Parathyroid adenoma (tissue), 2 donors: Measurements from ENCODE around the gene TMEM38A.

Experiments used
- H2AFZ ChIP-seq: fragments of 300-600 bp; sonication (generic); one replicate; pipeline ENCODE4 v1.7.0; 2017; ENCODE audit warnings: antibody characterized with exemption, mild to moderate bottlenecking
- H3K27ac ChIP-seq: fragments of 300-600 bp; sonication (generic); one replicate; pipeline ENCODE4 v1.7.0; 2017
- H3K27me3 ChIP-seq: fragments of 300-600 bp; sonication (generic); one replicate; pipeline ENCODE4 v1.7.0; 2017; ENCODE audit warnings: low read length; ENCODE audit not compliant: control insufficient read depth, insufficient read depth
- H3K36me3 ChIP-seq: fragments of 300-600 bp; sonication (generic); one replicate; pipeline ENCODE4 v1.7.0; 2017; ENCODE audit warnings: low read length; ENCODE audit not compliant: control insufficient read depth, insufficient read depth
- H3K4me1 ChIP-seq: fragments of 300-600 bp; sonication (generic); one replicate; pipeline ENCODE4 v1.7.0; 2017; ENCODE audit warnings: control low read depth
- H3K4me2 ChIP-seq: fragments of 300-600 bp; sonication (generic); one replicate; pipeline ENCODE4 v1.7.0; 2017; ENCODE audit warnings: low read length
- H3K4me3 ChIP-seq: fragments of 300-600 bp; sonication (generic); one replicate; pipeline ENCODE4 v1.7.0; 2017; ENCODE audit warnings: low read depth, low read length
- H3K79me2 ChIP-seq: fragments of 300-600 bp; sonication (generic); one replicate; pipeline ENCODE4 v1.7.0; 2017; ENCODE audit warnings: control low read depth
- H3K9ac ChIP-seq: fragments of 300-600 bp; sonication (generic); one replicate; pipeline ENCODE4 v1.7.0; 2017; ENCODE audit warnings: mild to moderate bottlenecking
- H3K9me3 ChIP-seq: fragments of 300-600 bp; sonication (generic); one replicate; pipeline ENCODE4 v1.7.0; 2017; ENCODE audit warnings: low read length; ENCODE audit not compliant: control insufficient read depth
- TF ChIP-seq, protein P1 (sequence below): fragments of 300-600 bp; sonication (generic); IDR thresholded peaks from one replicate; pipeline ENCODE4 v1.7.0; 2017; ENCODE audit warnings: antibody characterized with exemption, mild to moderate bottlenecking
- donor health status: primary hyperparathyroidism.

TMEM38A gene

DNA sequence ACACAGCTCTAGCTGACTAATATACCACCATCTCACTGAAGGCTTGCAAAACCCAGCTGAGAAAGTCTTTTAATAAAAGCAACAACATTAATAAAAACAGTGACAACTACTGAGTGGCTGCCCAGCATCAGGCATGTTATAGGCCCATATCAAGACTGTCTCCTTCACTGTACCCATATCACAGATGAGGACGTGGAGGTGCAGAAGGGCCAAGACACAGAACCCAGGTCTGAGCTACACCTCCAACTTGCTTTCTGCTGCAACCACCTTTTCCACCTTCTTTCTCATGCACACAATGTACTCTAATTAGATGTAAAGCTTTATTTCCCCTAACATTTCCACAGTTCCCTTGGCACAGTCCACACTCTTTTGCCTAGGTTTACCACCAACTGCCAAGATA lies 22.3 kb upstream of the TMEM38A start:
- Histone ChIP-seq H3K36me3 (no peaks in the 10 kb centered on the region), H3K4me1 (no peaks in the 10 kb centered on the region), H3K27ac (no peak overlapping the region), H3K4me2 (no peak overlapping the region), H3K27me3 (no peaks in the 10 kb centered on the region), H2AFZ (no peak overlapping the region), H3K79me2 (peaks cover 68% of the 10 kb centered on the region), H3K9me3 (no peaks in the 10 kb centered on the region), H3K4me3 (no peak overlapping the region), H3K9ac (no peak overlapping the region)
- TF ChIP-seq, protein P1, sequence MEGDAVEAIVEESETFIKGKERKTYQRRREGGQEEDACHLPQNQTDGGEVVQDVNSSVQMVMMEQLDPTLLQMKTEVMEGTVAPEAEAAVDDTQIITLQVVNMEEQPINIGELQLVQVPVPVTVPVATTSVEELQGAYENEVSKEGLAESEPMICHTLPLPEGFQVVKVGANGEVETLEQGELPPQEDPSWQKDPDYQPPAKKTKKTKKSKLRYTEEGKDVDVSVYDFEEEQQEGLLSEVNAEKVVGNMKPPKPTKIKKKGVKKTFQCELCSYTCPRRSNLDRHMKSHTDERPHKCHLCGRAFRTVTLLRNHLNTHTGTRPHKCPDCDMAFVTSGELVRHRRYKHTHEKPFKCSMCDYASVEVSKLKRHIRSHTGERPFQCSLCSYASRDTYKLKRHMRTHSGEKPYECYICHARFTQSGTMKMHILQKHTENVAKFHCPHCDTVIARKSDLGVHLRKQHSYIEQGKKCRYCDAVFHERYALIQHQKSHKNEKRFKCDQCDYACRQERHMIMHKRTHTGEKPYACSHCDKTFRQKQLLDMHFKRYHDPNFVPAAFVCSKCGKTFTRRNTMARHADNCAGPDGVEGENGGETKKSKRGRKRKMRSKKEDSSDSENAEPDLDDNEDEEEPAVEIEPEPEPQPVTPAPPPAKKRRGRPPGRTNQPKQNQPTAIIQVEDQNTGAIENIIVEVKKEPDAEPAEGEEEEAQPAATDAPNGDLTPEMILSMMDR = no peak

DNA sequence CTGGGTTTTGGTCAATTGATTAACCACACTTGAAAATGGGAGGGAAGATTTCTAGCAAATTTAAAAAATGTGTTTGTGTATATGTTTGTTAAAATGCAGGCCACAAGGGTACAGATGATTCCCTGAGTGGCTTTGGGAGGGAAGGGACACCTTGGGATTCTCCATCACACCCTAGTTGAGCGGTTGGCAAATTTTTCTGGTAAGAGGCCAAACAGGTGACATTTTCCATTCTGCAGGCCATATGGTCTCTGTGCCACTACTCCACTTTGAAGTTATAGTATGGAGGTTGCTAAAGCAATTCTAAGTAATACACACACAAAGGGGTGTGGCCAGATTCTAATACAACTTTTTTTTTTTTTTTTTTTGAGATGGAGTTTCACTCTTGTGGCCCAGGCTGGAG lies 20.0 kb upstream of the TMEM38A start:
- no peak overlapping the region for H2AFZ ChIP-seq
- no peaks in the 10 kb centered on the region for H3K4me1 ChIP-seq
- no peaks in the 10 kb centered on the region for H3K9me3 ChIP-seq
- peaks cover 67% of the 10 kb centered on the region for H3K79me2 ChIP-seq
- no peaks in the 10 kb centered on the region for H3K27me3 ChIP-seq
- no peak overlapping the region for H3K4me2 ChIP-seq
- H3K4me3 ChIP-seq = no peak overlapping the region
- TF ChIP-seq, protein P1 = no peak
- no peak overlapping the region for H3K9ac ChIP-seq
- no peaks in the 10 kb centered on the region for H3K36me3 ChIP-seq
- H3K27ac ChIP-seq = no peak overlapping the region

DNA sequence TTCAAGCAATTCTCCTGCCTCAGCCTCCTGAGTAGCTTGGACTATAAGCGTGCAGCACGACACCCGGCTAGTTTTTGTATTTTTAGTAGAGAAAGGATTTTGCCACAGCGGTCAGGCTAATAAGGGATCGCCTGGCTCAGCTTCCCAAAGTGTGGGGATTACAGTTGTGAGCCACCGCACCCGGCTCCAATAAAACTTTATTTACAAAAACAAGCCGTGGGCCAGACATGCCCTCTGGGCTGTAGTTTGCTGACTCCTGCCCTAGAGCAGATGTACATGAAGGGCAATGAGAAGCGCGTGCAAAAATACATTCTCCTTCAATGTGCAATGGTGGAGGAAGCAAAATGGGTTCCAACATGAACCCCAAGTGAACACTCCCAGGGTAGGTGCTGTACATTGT lies 19.2 kb upstream of the TMEM38A start:
- Histone ChIP-seq H3K79me2 (peaks cover 67% of the 10 kb centered on the region), H3K27ac (no peak overlapping the region), H3K4me1 (no peaks in the 10 kb centered on the region), H3K36me3 (no peaks in the 10 kb centered on the region), H3K27me3 (no peaks in the 10 kb centered on the region), H2AFZ (no peak overlapping the region), H3K4me3 (no peak overlapping the region), H3K9me3 (no peaks in the 10 kb centered on the region), H3K4me2 (no peak overlapping the region), H3K9ac (no peak overlapping the region)
- TF ChIP-seq, protein P1 = no peak

DNA sequence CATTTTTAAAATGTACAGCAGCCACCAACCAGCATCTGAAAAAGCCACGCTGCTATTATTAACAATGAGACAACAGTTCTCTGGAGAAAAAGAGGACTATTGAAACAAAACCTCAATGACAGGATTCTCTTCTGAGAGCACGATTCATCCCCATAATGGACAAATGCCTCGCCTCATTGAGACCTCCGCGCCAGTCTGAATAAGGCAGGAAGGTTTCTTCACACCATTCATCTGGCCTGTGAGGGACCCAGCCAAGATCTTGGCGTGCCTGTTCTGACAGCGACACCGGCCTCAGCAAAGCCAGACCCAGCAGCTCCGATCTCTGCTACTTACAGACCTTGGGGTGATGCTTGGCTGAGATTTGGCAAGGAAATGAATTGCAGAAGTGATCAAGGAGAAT lies 15.8 kb upstream of the TMEM38A start:
- H3K9ac ChIP-seq = no peak overlapping the region
- H3K27ac ChIP-seq = no peak overlapping the region
- H3K4me3 ChIP-seq = no peak overlapping the region
- H3K36me3 ChIP-seq = no peaks in the 10 kb centered on the region
- no peak overlapping the region for H3K4me2 ChIP-seq
- TF ChIP-seq, protein P1 = no peak
- no peaks in the 10 kb centered on the region for H3K9me3 ChIP-seq
- H2AFZ ChIP-seq = no peak overlapping the region
- peaks cover 36% of the 10 kb centered on the region for H3K79me2 ChIP-seq
- H3K4me1 ChIP-seq = no peaks in the 10 kb centered on the region
- no peaks in the 10 kb centered on the region for H3K27me3 ChIP-seq

DNA sequence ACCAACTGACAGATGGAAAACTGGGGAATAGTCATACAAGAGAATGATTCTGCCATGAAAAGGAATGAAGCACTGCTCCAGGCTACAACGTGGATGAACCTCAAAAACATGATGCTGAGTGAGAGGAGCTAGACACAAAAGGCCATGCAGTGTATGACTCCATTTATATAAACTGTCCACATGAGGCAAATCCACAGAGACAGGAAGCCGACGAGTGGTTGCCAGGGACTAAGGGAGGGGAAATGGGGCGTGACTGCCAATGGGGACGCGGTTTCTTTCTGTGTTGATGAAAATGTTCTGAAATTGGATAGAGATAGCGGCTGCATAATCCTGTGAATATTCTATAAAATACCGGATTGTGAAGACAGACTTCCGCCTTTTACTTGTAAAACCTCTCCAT lies 11.2 kb upstream of the TMEM38A start:
- H2AFZ ChIP-seq = no peak overlapping the region
- H3K36me3 ChIP-seq = no peaks in the 10 kb centered on the region
- TF ChIP-seq, protein P1 = no peak
- H3K27me3 ChIP-seq = no peaks in the 10 kb centered on the region
- no peak overlapping the region for H3K27ac ChIP-seq
- H3K4me2 ChIP-seq = peak overlapping the region; percentile 3
- H3K4me3 ChIP-seq = peak overlapping the region; percentile 8
- no peak overlapping the region for H3K9ac ChIP-seq
- peaks cover 11% of the 10 kb centered on the region for H3K79me2 ChIP-seq
- no peaks in the 10 kb centered on the region for H3K9me3 ChIP-seq
- no peaks in the 10 kb centered on the region for H3K4me1 ChIP-seq
